Measurements from ENCODE around the gene RAD9A. TPM values are rescaled to one million over a fixed set of nuclear protein-coding genes. Genes with fewer than 3 reads are reported as not detected.

Gene RAD9A
- total RNA-seq, 6 donors from 2014 or later, result 20.4 to 115 (median 28.2) TPM

DNA sequence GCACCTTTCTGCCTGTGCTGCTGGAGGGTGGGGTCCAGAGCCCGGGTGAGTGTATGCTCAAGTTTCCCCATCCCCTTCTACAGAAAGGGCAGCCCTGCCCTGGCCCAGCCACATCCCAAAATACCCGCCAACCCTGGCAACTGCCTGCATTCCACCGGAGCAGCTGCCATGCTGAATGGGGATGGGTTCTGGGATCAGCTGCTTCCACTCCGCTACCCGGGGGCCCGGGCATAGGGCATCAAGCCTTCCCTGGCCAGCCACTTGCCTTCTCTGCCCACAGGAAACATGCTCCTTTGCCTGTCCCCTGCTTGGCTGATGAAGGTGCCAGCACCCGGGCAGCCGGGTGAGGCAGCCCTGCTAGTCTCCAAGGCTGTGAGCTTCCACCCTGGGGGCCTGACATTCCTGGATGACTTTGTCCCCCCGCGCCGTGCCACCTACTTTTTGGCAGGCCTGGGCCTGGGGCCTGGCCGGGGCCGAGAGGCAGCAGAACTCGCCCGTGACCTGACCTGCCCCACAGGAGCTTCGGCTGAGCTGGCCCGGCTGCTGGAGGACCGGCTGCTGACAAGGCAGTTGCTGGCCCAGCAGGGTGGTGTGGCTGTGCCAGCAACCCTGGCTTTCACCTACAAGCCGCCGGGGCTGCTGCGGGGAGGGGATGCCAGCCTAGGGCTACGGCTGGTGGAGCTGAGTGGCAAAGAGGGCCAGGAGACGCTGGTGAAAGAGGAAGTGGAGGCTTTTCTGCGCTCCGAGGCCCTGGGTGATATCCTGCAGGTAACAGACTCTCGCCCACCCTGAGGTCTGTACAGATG, 26.9 kb downstream of the RAD9A start:
- TF ChIP-seq, protein P1, sequence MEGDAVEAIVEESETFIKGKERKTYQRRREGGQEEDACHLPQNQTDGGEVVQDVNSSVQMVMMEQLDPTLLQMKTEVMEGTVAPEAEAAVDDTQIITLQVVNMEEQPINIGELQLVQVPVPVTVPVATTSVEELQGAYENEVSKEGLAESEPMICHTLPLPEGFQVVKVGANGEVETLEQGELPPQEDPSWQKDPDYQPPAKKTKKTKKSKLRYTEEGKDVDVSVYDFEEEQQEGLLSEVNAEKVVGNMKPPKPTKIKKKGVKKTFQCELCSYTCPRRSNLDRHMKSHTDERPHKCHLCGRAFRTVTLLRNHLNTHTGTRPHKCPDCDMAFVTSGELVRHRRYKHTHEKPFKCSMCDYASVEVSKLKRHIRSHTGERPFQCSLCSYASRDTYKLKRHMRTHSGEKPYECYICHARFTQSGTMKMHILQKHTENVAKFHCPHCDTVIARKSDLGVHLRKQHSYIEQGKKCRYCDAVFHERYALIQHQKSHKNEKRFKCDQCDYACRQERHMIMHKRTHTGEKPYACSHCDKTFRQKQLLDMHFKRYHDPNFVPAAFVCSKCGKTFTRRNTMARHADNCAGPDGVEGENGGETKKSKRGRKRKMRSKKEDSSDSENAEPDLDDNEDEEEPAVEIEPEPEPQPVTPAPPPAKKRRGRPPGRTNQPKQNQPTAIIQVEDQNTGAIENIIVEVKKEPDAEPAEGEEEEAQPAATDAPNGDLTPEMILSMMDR (IDR thresholded peaks at IDR 0.05), result no peak
- no peak for TF ChIP-seq EP300 (IDR thresholded peaks at IDR 0.05)
- no peak for TF ChIP-seq POLR2A (IDR thresholded peaks at IDR 0.05)
- TF ChIP-seq POLR2AphosphoS5 (IDR thresholded peaks at IDR 0.05), result no peak
- Histone ChIP-seq H3K36me3 (no peaks in the 10 kb centered on the region), H3K4me3 (no peak overlapping the region), H3K4me1 (peaks cover 47 to 63% (median 50%) of the 10 kb centered on the region in 4 donors), H3K27me3 (peaks cover 0 to 3% (median 0%) of the 10 kb centered on the region in 4 donors), H3K9me3 (no peaks in the 10 kb centered on the region), H3K27ac (peak overlapping the region in 2 of 4 donors; percentile 13 to 42)
- DNase-seq (peak in 1 of 2 donors; percentile 86), ATAC-seq (ENCODE audit: low FRiP score in 2 of 2) (no peak)
- 70 to 83% methylated on average over 12 to 23 of the region's 26 CpGs for WGBS, 2 donors

DNA sequence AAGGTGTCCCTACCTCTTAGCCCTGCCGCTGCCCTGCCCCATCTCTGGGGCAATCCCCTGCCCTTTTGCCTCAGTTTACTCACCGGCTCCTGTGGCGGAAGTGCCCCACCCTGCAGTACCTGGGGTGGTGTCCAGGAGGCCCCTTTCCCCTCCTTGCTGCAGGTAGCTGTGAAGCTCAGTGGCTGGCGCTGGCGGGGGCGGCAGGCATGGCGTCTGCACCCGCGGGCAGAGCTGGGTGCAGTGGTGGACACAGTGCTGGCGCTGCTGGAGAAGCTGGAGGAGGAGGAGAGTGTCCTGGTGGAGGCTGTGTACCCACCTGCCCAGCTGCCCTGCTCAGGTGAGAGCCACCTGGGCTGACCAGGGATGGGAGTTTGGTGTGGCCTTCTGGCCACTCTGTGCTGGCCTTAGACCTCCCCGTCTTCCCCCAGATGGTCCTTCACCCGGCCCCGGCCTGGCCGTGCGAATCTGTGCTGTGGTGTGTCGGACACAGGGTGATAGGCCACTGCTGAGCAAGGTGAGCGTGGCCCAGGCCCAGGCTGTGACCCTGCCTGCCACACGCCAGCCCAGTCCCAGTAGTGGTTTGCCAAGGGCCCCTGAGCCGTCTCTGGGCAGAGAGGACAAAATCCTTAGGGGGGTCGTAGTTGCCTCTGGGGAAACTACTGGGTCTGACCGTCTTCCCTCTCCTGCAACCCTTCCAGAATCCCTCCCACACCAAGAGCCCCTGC, 27.7 kb downstream of the RAD9A start:
- no peaks in the 10 kb centered on the region for H3K36me3 ChIP-seq
- 96 to 98% methylated on average over 16 to 18 of the region's 21 CpGs for WGBS, 2 donors
- peaks cover 0 to 3% (median 0%) of the 10 kb centered on the region in 4 donors for H3K27me3 ChIP-seq
- no peaks in the 10 kb centered on the region for H3K9me3 ChIP-seq
- ATAC-seq (ENCODE audit: low FRiP score in 2 of 2) (no peak), DNase-seq (peak in 1 of 2 donors; percentile 81)
- H3K4me3 ChIP-seq, result no peak overlapping the region
- peak overlapping the region; percentile 83 to 90 (median 88) for H3K27ac ChIP-seq
- peaks cover 47 to 63% (median 50%) of the 10 kb centered on the region in 4 donors for H3K4me1 ChIP-seq
- TF ChIP-seq POLR2AphosphoS5 (IDR thresholded peaks at IDR 0.05), result no peak
- TF ChIP-seq POLR2A (IDR thresholded peaks at IDR 0.05), result no peak
- TF ChIP-seq EP300 (IDR thresholded peaks at IDR 0.05), result no peak
- TF ChIP-seq, protein P1 (IDR thresholded peaks at IDR 0.05), result no peak

DNA sequence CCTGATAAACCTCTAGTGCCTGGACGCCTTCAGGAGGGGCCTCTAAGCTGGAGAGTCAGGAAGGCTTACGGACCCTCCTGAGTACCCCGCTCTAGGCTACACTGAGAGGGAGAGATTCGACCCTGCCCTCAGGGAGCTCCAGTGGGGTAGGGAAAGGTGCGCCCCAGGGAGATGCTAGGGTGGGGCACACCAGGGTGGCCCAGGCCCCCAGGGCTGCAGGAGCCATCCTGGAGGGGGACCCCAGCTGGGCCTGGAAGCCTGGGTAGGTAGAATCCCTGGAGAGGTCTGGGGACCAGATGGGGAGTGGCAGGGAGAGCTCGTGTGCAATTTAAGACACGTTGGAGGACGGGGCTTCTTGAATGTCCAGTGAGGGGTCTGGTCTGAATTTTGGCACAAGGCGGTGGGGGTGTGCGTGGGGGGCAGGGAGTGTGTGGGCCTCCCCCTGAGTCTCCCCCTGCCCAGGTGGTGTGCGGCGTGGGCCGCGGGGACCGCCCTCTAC, 28.4 kb downstream of the RAD9A start:
- Histone ChIP-seq H3K27me3 (peaks cover 0 to under 1% (median 0%) of the 10 kb centered on the region in 4 donors), H3K36me3 (no peaks in the 10 kb centered on the region), H3K9me3 (no peaks in the 10 kb centered on the region), H3K4me1 (peaks cover 43 to 57% (median 45%) of the 10 kb centered on the region in 4 donors), H3K4me3 (peak overlapping the region; percentile 18 to 82 (median 65)), H3K27ac (peak overlapping the region; percentile 83 to 90 (median 88))
- no peak for DNase-seq
- no peak for TF ChIP-seq POLR2AphosphoS5 (IDR thresholded peaks at IDR 0.05)
- no peak for TF ChIP-seq POLR2A (IDR thresholded peaks at IDR 0.05)
- TF ChIP-seq, protein P1 (IDR thresholded peaks at IDR 0.05), result no peak
- no peak for TF ChIP-seq EP300 (IDR thresholded peaks at IDR 0.05)
- WGBS, 2 donors, result 39 to 40% methylated on average over 7 to 15 of the region's 15 CpGs
- no peak for ATAC-seq (ENCODE audit: low FRiP score in 2 of 2)

DNA sequence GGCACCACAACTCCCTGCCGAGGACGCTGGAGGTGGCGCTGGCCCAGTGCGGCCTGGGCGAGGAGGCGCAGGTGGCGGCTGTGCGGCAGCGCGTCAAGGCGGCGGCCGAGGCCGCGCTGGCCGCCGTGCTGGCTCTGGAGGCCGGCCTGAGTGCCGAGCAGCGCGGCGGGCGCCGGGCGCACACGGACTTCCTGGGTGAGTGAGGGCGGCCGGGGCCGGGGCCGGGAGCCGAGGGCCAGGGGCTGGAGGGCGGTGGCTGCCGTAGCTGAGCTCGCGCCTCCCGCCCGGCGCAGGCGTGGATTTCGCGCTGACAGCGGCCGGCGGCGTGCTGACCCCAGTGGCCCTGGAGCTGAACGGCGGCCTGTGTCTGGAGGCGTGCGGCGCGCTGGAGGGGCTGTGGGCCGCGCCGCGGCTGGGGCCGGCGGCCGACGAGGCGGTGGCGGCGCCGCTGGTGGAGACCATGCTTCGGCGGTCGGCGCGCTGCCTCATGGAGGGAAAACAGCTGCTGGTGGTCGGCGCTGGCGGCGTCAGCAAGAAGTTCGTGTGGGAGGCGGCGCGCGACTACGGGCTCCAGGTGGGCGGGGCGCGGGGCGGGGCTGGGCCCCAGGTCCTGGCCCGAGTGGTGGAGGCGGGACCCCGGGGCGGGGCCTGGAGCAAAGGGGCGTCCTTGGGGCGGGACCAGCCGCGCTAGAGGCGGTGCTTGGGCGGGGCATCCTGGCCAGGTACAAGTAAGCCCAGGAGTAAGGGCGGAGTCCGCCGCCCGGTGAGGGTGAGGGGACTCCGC, 29.1 kb downstream of the RAD9A start:
- ATAC-seq (ENCODE audit: low FRiP score in 2 of 2) (peak; percentile 95 to 98), DNase-seq (peak; percentile 99 to 100)
- Histone ChIP-seq H3K36me3 (no peaks in the 10 kb centered on the region), H3K4me1 (peaks cover 38 to 51% (median 39%) of the 10 kb centered on the region in 4 donors), H3K4me3 (peak overlapping the region; percentile 18 to 82 (median 65)), H3K27ac (peak overlapping the region; percentile 83 to 90 (median 88)), H3K9me3 (no peaks in the 10 kb centered on the region), H3K27me3 (no peaks in the 10 kb centered on the region)
- TF ChIP-seq POLR2A (IDR thresholded peaks at IDR 0.05), result peak in 2 of 4 donors; percentile 55 to 73
- no peak for TF ChIP-seq EP300 (IDR thresholded peaks at IDR 0.05)
- TF ChIP-seq POLR2AphosphoS5 (IDR thresholded peaks at IDR 0.05), result peak; percentile 48 to 79
- TF ChIP-seq, protein P1 (IDR thresholded peaks at IDR 0.05), result peak in 5 of 6 experiments; percentile 12 to 62 (median 30)
- 2 to 3% methylated on average over 20 to 30 of the region's 97 CpGs for WGBS, 2 donors
